Esophagus muscularis mucosa (tissue), 3 donors: ENCODE measurements around the gene RGS4.

Source experiments
- CTCF ChIP-seq, 3 experiments: fragments of 200-600 bp in 2 of 3; fragments of 450-650 bp in 1 of 3; sonication (generic) in 2 of 3; IDR thresholded peaks; one replicate each; pipeline ENCODE4 v1.5.1; 2017 to 2019; ENCODE audit warnings: antibody characterized with exemption in 3 of 3, mild to moderate bottlenecking in 2 of 3, moderate library complexity in 1 of 3
- POLR2A ChIP-seq: fragments of 450-650 bp; IDR thresholded peaks from one replicate; pipeline ENCODE4 v1.6.1; 2017; ENCODE audit warnings: antibody characterized with exemption, moderate library complexity, mild to moderate bottlenecking, low read depth

- TF ChIP-seq CTCF (IDR thresholded peaks at IDR 0.05) = no peak
- no peak for TF ChIP-seq POLR2A
Measured at GRCh38 chr1:163068716-163069115, 445 bp upstream of the RGS4 start.
